ENCODE results near the gene MRS2. TPM values are rescaled to one million over a fixed set of nuclear protein-coding genes. Genes with fewer than 3 reads are reported as not detected.
"Not testable (repeated sequence)": the region's sequence is repeated elsewhere in the genome, so short reads cannot be mapped to it uniquely, and the experiment has no call there.

The MRS2 gene
- total RNA-seq, 4 donors from 2014 or later = 23.1 to 37.8 (median 30.4) TPM

- WGBS, 2 donors = 94 to 95% methylated on average over 4 of the region's 4 CpGs
- no peak for DNase-seq
- H3K36me3 ChIP-seq = peaks cover 31 to 52% of the 10 kb centered on the region in 2 donors
These were observed 9.6 kb downstream of the MRS2 start for GRCh38 chr6:24412294-24412693.

GRCh38 chr6:24414531-24414930 is 11.8 kb downstream of the MRS2 start:
- H3K27me3 ChIP-seq; H3K9me3 ChIP-seq; H3K4me1 ChIP-seq; intact Hi-C loops (cut with DNase I); H3K27ac ChIP-seq; DNase-seq; H3K4me3 ChIP-seq (replicated peaks in 1 of 3): not testable (repeated sequence)
- whole genome bisulfite sequencing, 2 donors = 96 to 97% methylated on average over 15 of the region's 15 CpGs
- peaks cover 51 to 61% of the 10 kb centered on the region in 2 donors for H3K36me3 ChIP-seq

More at GRCh38 chr6:24412294-24412693, 9.6 kb downstream of the MRS2 start:
- Histone ChIP-seq H3K27me3 (no peaks in the 10 kb centered on the region), H3K9me3 (no peaks in the 10 kb centered on the region), H3K4me3 (replicated peaks in 1 of 3) (no peak overlapping the region), H3K4me1 (no peaks in the 10 kb centered on the region), H3K27ac (no peak overlapping the region)
- intact Hi-C loops (cut with DNase I) = no loop called here
- TF ChIP-seq, protein P1, sequence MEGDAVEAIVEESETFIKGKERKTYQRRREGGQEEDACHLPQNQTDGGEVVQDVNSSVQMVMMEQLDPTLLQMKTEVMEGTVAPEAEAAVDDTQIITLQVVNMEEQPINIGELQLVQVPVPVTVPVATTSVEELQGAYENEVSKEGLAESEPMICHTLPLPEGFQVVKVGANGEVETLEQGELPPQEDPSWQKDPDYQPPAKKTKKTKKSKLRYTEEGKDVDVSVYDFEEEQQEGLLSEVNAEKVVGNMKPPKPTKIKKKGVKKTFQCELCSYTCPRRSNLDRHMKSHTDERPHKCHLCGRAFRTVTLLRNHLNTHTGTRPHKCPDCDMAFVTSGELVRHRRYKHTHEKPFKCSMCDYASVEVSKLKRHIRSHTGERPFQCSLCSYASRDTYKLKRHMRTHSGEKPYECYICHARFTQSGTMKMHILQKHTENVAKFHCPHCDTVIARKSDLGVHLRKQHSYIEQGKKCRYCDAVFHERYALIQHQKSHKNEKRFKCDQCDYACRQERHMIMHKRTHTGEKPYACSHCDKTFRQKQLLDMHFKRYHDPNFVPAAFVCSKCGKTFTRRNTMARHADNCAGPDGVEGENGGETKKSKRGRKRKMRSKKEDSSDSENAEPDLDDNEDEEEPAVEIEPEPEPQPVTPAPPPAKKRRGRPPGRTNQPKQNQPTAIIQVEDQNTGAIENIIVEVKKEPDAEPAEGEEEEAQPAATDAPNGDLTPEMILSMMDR (IDR thresholded peaks at IDR 0.05) = no peak
- no peak for TF ChIP-seq POLR2A (IDR thresholded peaks at IDR 0.05)

DNA sequence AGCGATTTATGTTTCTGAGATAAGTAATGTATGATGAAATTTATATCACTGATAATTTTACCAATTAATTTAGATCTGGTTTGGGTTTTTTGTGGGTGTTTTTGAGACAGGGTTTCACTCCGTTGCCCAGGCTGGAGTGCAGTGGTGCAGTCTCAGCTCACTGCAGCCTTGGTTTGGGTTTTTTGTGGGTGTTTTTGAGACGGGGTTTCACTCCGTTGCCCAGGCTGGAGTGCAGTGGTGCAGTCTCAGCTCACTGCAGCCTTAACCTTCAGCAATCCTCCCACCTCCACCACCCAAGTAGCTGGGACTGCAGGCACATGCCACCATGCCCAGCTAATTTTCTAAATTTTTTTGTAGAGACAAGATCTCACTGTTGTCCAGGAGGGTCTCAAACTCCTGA is 13.0 kb downstream of the MRS2 start:
- H3K9me3 ChIP-seq = no peaks in the 10 kb centered on the region
- H3K4me3 ChIP-seq (replicated peaks in 1 of 3) = no peak overlapping the region
- H3K27ac ChIP-seq = no peak overlapping the region
- no peak for TF ChIP-seq POLR2A (IDR thresholded peaks at IDR 0.05)
- TF ChIP-seq, protein P1 (IDR thresholded peaks at IDR 0.05) = no peak
- no peak for DNase-seq
- WGBS, 2 donors = 92 to 93% methylated on average over 4 of the region's 4 CpGs
- intact Hi-C loops (cut with DNase I) = no loop called here
- H3K27me3 ChIP-seq = no peaks in the 10 kb centered on the region
- peaks cover 63 to 69% of the 10 kb centered on the region in 2 donors for H3K36me3 ChIP-seq
- no peaks in the 10 kb centered on the region for H3K4me1 ChIP-seq

DNA sequence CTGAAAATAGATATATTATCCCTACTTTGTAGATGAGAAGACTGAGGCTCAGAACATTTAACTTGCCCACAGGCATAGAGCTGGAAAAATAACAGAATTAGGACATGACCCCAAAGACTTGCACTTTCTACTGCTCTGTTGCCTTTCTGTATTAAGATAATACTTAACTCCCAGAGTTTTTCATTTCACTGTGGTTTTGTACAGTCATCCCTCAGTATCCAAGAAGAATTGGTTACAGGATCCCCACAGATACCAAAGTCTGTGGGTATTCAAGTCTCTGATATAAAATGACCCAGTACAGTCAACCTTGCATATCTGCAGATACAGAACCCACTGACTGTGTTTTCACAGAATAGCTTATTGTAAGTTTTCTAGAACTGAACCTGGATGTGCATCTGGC is 16.8 kb downstream of the MRS2 start:
- Histone ChIP-seq H3K27me3 (no peaks in the 10 kb centered on the region), H3K36me3 (peaks cover 63 to 84% of the 10 kb centered on the region in 2 donors), H3K4me1 (no peaks in the 10 kb centered on the region), H3K9me3 (no peaks in the 10 kb centered on the region), H3K4me3 (replicated peaks in 1 of 3) (no peak overlapping the region), H3K27ac (no peak overlapping the region)
- no peak for TF ChIP-seq POLR2A (IDR thresholded peaks at IDR 0.05)
- TF ChIP-seq, protein P1 (IDR thresholded peaks at IDR 0.05) = no peak
- DNase-seq = no peak
- intact Hi-C loops (cut with DNase I) = no loop called here

GRCh38 chr6:24425091-24425490 is 22.4 kb downstream of the MRS2 start:
- Histone ChIP-seq H3K27me3 (no peaks in the 10 kb centered on the region), H3K27ac (no peak overlapping the region), H3K36me3 (peaks cover 28 to 46% of the 10 kb centered on the region in 2 donors), H3K4me1 (no peaks in the 10 kb centered on the region), H3K4me3 (replicated peaks in 1 of 3) (no peak overlapping the region), H3K9me3 (no peaks in the 10 kb centered on the region)
- intact Hi-C loops (cut with DNase I) = no loop called here
- TF ChIP-seq, protein P1 (IDR thresholded peaks at IDR 0.05) = no peak
- no peak for TF ChIP-seq POLR2A (IDR thresholded peaks at IDR 0.05)
- no peak for DNase-seq
- 90 to 96% methylated on average over 2 of the region's 2 CpGs for WGBS, 2 donors
